Nucleus accumbens (tissue), 56 donors: ENCODE results near the gene ANKRD2.
"Not testable (repeated sequence)": the region's sequence is repeated elsewhere in the genome, so short reads cannot be mapped to it uniquely, and the experiment has no call there.

Source experiments
- DNase-seq, 56 donors: peaks; one replicate each; lab custom pipeline; 2025; lab: John Stamatoyannopoulos, UW

Gene ANKRD2

DNA sequence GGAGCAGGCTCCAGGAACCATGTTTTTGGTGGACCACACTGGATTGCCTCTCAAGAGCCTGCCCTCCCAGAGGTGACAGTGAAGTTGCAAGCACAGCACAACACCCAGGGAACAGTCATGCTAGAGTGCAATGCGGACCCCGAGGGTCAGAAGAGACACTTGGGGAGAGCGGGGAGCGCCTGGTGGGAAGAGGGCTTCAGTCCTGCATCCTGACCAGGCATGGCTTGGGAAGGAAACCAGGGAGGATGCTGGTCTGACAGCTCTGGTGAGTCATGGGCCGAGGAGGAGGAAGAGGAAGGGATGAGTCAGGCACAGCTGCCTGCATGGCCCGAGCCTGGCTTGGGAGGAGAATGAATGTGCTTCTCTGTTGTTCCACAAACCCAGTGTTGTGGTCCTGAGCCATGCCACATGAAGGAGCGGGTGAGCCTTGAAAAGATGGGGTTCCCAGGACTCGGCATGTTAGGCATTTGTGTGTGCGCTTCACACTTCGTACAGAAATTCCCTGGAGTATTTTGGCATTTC, 29.5 kb upstream of the ANKRD2 start:
- DNase-seq: peak in 55 of 56 donors; percentile 29 to 96 (median 80)

DNA sequence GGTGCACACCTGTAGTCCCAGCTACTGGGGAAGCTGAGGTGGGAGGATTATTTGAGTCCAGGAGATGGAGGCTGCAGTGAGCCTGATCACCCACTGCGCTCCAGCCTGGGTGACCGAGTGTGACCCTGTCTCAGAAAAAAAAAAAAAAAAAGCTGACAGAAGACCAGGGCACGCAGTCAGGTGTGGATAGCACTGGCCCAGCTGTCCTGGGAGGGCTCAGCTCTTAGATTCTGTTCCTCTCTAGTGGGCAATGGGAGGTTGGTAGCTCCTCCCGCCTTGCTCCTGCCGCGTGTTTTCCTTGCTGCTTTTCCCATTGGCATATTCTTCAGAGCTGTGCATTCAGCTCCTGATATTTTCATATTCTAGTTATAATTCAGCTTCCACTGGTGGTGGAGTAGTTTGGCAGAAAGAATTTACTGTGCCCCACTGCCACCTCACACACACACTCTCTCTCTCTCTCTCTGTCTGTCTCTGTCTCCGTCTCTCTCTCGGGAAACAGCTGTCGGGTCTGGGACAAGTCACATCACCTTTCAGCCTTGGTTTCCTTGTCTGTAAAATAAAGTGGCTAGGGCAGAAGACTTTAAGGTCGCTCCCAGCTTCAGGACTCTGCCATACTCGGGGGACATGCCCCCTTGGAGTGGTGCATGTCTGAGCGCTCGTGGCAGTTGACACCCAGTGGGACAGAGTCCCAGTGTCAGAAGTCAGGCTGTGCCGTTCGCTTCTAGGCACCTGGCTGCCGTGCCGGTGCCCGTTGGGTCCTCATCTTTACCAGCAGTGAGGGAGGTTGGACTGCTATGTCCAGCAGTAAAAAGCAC, 25.9 kb upstream of the ANKRD2 start:
- no peak for DNase-seq

DNA sequence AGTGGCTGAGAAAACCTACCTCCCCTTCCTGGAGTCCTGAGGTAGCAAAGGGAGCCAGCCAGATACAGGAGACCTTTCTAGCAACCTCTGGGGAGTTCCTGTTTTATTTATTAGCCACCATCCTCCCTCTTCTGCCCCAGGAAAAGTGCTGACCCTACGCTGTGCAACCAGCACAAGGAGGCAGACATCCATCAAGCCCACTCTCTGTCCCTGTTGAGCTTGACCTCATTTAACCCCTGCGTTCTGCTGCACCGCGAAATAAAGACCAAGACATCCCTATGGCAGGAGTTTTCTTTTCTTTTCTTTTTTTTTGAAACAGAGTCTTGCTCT, 25.3 kb upstream of the ANKRD2 start:
- DNase-seq: no peak

DNA sequence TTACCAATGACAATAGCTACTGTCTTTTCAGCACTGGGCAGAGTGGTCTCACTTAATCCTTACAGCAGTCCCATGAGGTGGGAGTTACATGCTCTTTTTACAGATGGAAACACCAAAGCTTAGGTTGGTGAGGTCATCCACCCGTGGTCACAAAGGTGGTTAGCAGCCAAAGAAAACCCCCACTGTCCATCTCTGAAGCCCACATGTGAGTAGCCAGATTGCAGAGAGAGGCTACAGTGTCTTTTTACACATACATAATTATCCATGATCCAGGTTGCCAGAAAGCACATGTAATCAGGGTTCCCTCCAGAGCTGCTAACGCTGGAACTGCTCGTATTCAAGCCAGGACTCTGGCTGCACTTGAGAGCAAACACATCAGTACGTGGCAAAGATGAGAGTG, 24.6 kb upstream of the ANKRD2 start:
- DNase-seq: no peak

DNA sequence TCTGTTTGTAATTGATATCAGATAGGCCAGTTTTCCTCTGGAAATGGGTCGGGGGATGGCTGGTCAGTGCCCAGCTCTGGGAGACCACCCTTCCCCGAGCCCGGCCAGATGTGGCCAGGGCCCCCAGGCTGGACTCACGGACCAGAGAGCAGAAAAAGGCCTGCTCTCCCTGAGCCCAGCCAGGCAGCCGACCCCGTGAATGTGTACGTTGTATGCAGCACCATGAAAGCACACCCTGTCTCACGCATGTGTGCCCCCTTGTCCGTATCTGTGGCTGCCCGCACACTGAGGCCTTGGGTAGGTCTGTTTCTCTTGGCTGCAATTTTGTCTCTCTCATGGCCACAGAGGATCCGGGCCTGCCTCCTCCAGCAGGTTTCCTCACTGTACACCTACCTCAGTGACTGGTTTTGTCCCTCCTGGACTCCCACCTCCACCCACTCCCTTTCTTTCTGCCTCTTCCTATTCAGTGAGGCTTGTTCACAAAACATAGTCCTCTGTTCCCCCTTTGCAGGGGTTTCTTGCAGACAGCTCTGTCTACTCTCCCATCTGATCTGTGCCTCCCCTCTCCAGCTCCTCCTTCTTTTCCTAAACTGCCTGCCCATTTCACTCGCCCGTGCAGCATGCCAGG, 23.6 kb upstream of the ANKRD2 start:
- no peak for DNase-seq

DNA sequence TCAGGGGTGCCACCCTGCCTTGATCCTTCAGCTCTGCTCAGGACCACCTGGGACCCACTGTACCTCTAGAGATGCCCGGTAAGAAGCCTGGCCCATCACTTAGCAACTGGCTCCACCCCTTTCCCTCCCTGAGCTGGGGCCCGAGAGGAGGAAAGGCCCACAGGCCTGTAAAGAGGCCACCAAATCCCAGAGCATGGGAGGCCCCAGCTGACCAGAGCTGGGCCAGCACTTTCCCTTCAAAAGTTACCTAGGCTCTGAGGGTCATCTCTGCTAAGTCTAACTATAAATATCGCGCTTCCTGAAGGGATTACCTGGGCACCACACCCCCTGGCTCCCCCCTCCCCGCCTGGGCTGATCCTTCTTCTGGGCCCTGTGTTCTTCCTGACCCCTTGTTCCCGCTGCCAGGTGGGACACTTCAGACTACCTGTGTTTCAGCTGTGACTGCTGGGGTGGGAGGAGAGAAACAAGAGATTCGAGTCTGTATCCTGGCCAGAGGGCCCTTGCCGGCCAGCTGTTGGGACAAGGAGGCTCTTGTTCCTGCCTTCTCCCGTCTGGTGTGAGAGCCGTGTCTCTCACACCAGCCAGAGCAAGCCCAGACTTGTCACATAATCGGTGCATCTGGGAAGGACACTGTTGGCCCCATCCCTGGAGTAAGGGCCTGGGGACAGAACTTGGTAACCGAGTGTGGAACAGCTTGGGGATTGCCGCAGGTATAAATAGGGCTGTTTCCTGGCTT, 22.8 kb upstream of the ANKRD2 start:
- peak in 46 of 56 donors; percentile 11 to 81 (median 56) for DNase-seq

DNA sequence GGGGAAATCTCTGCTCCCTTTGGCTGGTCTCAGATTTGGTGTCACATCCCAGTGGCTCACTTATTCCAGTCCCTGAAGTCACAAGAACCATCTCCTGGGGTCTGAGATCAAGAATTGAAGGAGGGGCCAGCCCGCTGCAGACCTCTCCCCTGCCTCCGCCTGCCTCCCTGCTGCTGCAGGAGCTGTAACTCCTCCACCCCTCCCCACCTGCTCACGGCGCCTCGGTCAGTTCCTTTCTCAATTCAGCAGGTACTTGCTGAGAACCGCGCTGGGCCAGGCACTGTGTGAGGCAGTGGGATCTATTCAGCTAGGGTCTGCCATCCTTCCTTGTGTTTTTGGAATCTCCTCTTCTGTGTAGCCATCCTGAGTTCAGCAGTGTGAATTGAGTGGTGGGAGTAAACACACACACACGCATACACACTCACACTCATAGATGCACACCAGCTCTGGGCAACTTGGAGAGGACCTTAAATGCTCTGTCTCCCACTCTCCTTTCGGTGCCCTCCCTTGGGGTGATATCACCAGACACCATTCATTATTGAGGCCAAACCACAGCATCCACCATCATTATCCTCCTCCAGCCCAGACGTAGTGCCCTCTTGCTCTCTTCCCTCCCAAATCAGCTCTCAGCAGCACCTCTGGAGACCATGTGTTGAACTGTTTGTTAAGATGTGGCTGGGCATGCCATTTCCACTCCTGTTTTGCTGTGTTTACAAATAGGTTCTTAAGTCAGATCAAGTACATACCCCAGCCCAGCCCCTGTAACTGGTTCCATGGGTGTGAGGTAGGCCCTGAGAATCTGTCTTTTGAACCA, 22.0 kb upstream of the ANKRD2 start:
- no peak for DNase-seq

DNA sequence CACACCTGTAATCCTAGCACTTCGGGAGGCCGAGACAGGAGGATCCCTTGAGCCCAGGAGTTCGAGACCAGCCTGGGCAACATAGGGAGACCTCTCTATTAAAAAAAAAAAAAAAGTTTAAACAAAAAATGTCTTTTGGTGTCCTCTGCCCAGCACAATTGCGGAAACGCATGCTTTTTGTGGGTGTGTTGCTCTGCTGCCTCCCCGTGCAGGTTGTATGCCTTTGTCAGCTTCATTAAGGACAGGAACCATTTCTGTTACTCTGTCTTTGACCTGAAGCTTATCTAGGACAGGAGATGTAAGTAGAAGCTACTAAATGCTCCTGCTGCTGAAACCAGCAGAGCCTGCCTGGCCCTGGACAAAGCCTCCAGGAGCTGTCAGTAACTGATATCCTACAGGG, 21.3 kb upstream of the ANKRD2 start:
- DNase-seq: no peak

DNA sequence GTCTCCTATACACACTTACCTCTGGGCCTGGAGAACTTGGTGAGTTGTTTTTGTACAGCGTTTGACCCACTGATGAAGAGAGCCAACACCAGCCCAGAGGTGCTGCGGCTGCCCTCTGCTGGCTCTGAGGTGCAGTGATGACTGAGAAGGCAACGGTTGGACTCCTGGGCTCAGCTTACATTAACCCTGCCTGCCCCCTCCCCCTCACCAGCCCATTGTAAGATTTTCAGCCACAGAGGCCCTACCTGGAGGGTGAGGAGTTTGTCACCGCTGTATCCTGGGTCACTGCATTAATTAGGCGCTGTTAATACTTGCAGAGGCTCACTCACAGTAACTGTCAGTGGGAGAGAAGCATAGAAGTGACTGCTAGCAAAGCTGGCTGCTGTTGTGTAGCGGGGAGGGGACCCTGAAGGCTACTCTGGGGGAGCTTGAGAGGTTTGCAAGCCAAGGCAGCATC, 19.0 kb upstream of the ANKRD2 start:
- peak in 47 of 56 donors; percentile 21 to 82 (median 52) for DNase-seq

DNA sequence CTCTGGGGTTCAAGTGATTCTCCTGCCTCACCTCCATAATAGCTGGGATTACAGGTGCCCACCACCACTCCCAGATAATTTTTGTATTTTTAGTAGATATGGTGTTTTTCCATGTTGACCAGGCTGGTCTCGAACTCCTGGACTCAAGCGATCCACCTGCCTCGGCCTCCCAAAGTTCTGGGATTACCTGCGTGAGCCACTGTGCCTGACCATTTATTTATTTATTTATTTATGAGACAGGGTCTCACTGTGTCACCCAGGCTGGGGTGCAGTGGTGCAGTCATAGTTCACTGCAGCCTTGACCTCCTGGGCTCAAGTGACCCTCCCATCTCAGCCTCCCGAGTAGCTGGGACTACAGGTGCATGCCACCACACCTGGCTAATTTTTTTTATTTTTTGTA, 18.2 kb upstream of the ANKRD2 start:
- not testable (repeated sequence) for DNase-seq

DNA sequence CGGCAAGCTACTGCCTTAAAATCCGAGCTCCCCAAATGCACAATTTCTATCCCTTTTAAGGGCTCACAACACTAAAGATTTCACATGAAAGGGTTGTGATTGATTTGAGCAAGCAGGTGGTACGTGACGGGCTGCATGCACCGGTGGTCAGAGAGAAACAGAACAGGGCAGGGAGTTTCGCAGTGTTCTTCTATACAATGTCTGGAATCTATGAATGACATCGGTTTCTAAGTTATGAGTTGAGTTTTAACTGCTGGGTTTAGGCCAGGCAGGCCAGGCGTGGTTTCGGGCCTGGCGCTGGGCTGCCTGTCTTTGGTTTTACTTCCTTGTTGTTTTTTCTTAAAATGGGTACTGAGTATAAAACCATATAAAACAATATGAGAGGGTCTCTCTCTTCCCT, 17.0 kb upstream of the ANKRD2 start:
- not testable (repeated sequence) for DNase-seq

DNA sequence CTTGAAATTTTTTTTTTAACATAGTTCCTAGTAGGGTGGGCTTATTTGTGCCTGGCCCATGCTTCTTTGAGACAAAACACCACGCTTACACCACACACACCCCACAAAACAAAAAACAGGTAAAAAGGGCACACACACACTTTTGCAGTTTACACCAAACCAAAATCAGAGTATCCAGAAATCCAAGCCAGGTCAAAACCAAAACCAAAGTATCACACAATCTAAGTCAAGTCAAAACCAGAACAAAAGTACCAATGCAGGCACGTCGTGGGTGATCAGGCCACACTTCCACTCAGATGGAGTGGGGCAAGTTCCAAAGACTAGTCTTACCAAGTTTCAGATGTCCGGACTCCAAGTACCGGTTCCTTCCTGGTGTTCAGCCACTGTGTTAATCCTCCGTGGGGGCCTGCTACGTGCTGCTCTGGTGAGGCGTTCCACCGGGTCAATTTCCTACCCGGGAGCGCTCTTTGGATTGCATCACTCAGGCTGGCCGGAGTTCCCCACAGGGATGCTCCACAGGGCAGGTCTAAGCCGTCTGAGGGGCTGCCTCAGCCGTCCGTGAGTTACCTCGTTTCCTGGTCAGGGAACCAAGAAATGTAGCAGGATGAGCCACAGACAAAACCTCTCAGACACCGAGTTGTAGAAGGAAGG, 11.7 kb upstream of the ANKRD2 start:
- not testable (repeated sequence) for DNase-seq

DNA sequence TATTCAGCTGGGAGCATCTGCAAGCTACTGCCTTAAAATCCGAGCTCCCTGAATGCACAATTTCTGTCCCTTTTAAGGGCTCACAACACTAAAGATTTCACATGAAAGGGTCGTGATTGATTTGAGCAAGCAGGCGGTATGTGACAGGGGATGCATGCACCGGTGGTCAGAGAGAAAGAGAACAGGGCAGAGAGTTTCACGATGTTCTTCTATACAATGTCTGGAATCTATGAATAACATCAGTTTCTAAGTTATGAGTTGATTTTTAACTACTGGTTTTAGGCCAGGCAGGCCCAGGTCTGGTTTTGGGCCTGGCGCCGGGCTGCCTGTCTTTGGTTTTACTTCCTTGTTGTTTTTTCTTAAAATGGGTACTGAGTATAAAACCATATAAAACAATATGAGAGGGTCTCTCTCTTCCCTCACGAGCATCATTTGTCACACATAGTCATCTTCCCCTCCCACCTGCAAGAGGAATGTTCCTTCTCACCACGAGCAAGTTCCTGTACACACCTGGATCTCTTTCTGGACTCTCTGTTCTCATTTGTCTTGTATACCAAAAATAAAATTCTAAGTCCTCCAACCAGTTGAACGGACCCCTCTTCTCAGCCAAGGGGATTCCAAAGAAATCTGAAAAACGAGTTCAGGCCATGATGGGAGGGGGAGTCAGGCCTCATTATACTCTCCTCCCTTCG, 11.0 kb upstream of the ANKRD2 start:
- not testable (repeated sequence) for DNase-seq

DNA sequence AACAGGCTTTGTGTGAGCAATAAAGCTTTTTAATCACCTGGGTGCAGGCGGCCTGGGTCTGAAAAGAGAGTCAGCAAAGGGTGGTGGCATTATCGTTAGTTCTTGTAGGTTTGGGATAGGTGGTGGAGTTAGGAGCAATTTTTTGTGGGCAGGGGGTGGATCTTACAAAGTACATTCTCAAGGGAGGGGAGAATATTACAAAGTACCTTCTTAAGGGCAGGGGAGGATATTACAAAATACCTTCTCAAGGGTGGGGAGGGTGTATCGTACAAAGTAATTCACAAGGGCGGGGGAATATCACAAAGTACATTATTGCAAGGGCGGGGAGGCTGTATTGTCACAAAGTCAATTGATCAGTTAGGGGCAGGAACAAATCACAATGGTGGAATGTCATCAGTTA, 10.2 kb upstream of the ANKRD2 start:
- DNase-seq: not testable (repeated sequence)

DNA sequence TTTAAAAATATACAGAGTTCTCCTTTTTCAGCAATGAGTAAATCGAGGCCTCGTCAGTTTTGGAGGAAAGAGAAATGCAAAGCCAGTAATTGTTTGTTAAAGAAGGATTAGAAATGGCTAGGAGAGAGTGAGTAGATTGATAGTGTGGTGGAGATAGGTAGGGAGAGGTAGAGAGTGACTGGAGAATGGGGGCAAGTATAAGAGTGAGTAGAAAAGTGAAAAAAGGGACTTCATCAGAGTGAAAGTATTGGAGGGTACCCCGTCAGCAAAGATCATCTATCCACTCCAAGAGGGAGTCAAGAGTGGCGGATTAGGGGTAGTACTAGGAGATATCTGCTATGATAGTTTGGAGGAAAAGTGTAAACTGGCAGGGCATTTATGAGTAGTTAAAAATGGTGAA, 9.2 kb upstream of the ANKRD2 start:
- no peak for DNase-seq

DNA sequence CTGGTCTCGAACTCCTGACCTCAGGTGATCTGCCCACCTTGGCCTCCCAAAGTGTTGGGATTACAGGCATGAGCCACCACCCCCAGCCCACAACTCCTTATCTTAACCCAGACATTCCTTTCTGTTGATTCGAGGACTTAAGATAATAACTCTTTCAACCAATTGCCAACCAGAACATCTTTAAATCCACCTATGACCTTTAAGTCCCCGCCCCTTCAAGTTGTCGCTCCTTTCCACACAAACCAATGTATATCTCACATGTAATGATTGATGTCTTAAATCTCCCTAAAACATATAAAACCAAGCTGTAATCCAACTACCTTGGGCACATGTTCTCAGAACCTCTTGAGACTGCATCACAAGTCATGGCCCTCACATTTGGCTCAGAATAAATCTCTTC, 7.8 kb upstream of the ANKRD2 start:
- no peak for DNase-seq

DNA sequence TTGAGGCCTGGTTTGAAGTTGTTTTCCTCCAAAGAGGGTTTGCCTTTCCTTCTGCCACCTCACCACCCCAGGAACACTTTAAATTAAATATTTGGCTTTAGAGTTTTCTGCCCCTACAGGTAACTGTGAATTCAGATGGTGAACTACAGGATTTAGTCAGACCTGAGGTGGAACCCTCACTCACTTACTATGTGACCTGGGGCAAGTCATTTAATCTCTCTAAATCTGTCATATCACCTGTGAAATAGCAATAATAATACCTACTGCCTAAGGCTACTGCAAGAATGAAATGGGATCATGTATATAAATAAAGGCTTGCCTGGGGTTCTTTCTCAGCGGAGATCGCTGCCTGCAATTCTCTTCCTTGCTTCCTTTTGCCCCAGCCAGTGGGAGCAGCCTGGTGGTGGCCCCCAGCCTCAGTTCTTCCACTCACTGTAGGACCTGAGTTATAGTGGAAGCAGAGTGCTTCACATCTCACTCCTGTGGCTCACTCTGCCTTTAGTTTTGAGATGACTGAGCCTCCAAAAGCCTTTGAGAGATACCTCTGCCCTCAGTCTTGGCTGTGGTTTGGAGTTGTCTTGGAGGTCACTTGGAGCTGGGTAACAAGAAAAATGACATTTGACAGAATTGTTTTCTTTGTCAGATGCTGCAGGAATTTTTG, 6.1 kb upstream of the ANKRD2 start:
- no peak for DNase-seq

DNA sequence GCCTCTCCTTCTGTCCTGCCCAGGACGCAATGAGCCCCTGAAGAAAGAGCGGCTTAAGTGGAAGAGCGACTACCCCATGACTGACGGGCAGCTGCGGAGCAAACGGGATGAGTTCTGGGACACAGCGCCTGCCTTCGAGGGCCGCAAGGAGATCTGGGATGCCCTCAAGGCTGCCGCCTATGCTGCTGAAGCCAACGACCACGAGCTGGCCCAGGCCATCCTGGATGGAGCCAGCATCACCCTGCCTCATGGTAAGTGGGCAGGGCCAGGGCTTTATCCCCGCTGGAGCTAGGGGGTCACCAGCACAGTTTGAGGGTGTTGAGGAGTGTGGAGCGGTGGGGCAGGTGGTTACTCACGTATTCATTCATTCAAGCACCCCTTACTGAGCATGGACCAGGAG, 4.7 kb upstream of the ANKRD2 start:
- no peak for DNase-seq
